Body of pancreas (tissue), 4 donors: Measurements from ENCODE around the gene ING2.
"Not testable (repeated sequence)": the region's sequence is repeated elsewhere in the genome, so short reads cannot be mapped to it uniquely, and the experiment has no call there.

ENCODE experiments used
- CTCF ChIP-seq, 7 experiments: fragments of 450-650 bp in 4 of 7; fragments of 200-600 bp in 3 of 7; sonication (generic) in 3 of 7; IDR thresholded peaks; one replicate each; pipeline ENCODE4 v1.5.1; 2016 to 2019; ENCODE audit warnings: antibody characterized with exemption in 7 of 7
- POLR2A ChIP-seq, 3 donors: fragments of 450-650 bp; IDR thresholded peaks; one replicate each; pipeline ENCODE4 v1.6.1; 2016; ENCODE audit warnings: antibody characterized with exemption in 3 of 3, mild to moderate bottlenecking in 2 of 3

GRCh38 chr4:183482515-183483095, 22.3 kb upstream of the ING2 start:
- not testable (repeated sequence) for TF ChIP-seq CTCF, POLR2A (IDR thresholded peaks at IDR 0.05)
